PC-3 (cell line): ENCODE results near the gene RAB37. TPM values are rescaled to one million over a fixed set of nuclear protein-coding genes. Genes with fewer than 3 reads are reported as not detected.
A peak's percentile ranks its signal among the peaks of the same experiment; 100 is the strongest.

Experiments
- ATAC-seq: fragments of 200-7000 bp; cut with Tn5 transposase; 2 replicates; pipeline ENCODE4 v1.9.1; 2020; ENCODE audit warnings: mild to moderate bottlenecking, moderate library complexity
- BruUV-seq: library from RNA; stranded (reverse); fragments of 400-500 nt; replicated peaks from 2 replicates; lab custom pipeline; 2021; lab: Mats Ljungman, UMichigan
- CTCF ChIA-PET: fragments of 300-600 bp; sonication (Branson Sonifier 250); formaldehyde crosslinking; loops from one replicate; lab custom pipeline; 2022; ENCODE audit warnings: antibody characterized with exemption; lab: Charles Lee
- POLR2A ChIA-PET: fragments of 300-600 bp; sonication (Branson Sonifier 250); formaldehyde crosslinking; loops from one replicate; lab custom pipeline; 2022; ENCODE audit warnings: antibody characterized with exemption; ENCODE audit not compliant: unreplicated experiment; lab: Charles Lee
- DNase-seq: peaks from one replicate; pipeline ENCODE4 v3.0.0-alpha.2; 2015
- H2AFZ ChIP-seq: fragments of 300-600 bp; sonication (generic); 2 replicates; pipeline ENCODE4 v1.6.0; 2016; ENCODE audit warnings: antibody characterized with exemption, low read length
- H3F3A ChIP-seq: fragments of 300-600 bp; sonication (generic); one replicate; pipeline ENCODE4 v1.6.0; 2017; ENCODE audit warnings: antibody characterized with exemption, low read length, control low read depth, mild to moderate bottlenecking; ENCODE audit not compliant: unreplicated experiment
- H3K27ac ChIP-seq: fragments of 300-600 bp; sonication (generic); 2 replicates; pipeline ENCODE4 v1.5.1; 2016; ENCODE audit warnings: mild to moderate bottlenecking, low read length
- H3K27me3 ChIP-seq: fragments of 300-600 bp; sonication (generic); 2 replicates; pipeline ENCODE4 v1.6.1; 2016; ENCODE audit warnings: low read length, mixed read lengths
- H3K36me3 ChIP-seq: fragments of 300-600 bp; sonication (generic); 2 replicates; pipeline ENCODE4 v1.6.1; 2016; ENCODE audit warnings: low read depth, mixed run types, low read length, mixed read lengths
- H3K4me1 ChIP-seq: fragments of 300-600 bp; sonication (generic); 2 replicates; pipeline ENCODE4 v1.5.1; 2016; ENCODE audit warnings: low read length; ENCODE audit not compliant: insufficient read depth
- H3K4me2 ChIP-seq: fragments of 300-600 bp; sonication (generic); 2 replicates; pipeline ENCODE4 v1.6.0; 2016; ENCODE audit warnings: low read length
- H3K4me3 ChIP-seq: fragments of 300-600 bp; sonication (generic); 2 replicates; pipeline ENCODE4 v1.5.1; 2016; ENCODE audit warnings: mild to moderate bottlenecking, low read length, mixed read lengths
- H3K79me2 ChIP-seq: fragments of 300-600 bp; sonication (generic); 2 replicates; pipeline ENCODE4 v1.6.1; 2017; ENCODE audit warnings: low read length, mixed read lengths
- H3K9ac ChIP-seq: fragments of 300-600 bp; sonication (generic); 2 replicates; pipeline ENCODE4 v1.6.0; 2016; ENCODE audit warnings: mild to moderate bottlenecking, low read length
- H3K9me2 ChIP-seq: fragments of 300-600 bp; sonication (generic); replicated peaks from 2 replicates; pipeline ENCODE4 v1.6.1; 2016; ENCODE audit warnings: mixed run types, low read length, mixed read lengths
- H3K9me3 ChIP-seq: fragments of 300-600 bp; sonication (generic); 2 replicates; pipeline ENCODE4 v1.6.1; 2016; ENCODE audit warnings: low read length, mixed read lengths
- H4K20me1 ChIP-seq: fragments of 300-600 bp; sonication (generic); 2 replicates; pipeline ENCODE4 v1.6.1; 2016; ENCODE audit warnings: low read length, mixed read lengths
- CTCF ChIP-seq: fragments of 300-600 bp; sonication (generic); conservative IDR thresholded peaks from 2 replicates; pipeline ENCODE4 v1.5.1; 2017; ENCODE audit warnings: antibody characterized with exemption, low read depth, mild to moderate bottlenecking, low read length
- EZH2 ChIP-seq: fragments of 300-600 bp; sonication (generic); IDR thresholded peaks from one replicate; pipeline ENCODE4 v1.6.1; 2017; ENCODE audit warnings: antibody characterized with exemption, mild to moderate bottlenecking, low read length; ENCODE audit not compliant: unreplicated experiment
- EZH2phosphoT487 ChIP-seq: fragments of 300-600 bp; sonication (generic); IDR thresholded peaks from 2 replicates; pipeline ENCODE4 v1.6.1; 2018; ENCODE audit warnings: mild to moderate bottlenecking, antibody characterized with exemption, low read length, borderline replicate concordance
- intact Hi-C: fragments of 100-400 bp; cut with micrococcal nuclease; formaldehyde crosslinking; loops from 2 replicates; pipeline ENCODE4 v1.9.0; 2023
- total RNA-seq: library from RNA; depleted of rRNA; stranded (reverse); fragments of >200 nt; gene quantifications from 2 replicates; pipeline ENCODE4 v1.2.3, GENCODE V29; 2014

Gene RAB37
- total RNA-seq, 1 experiment from 2014 or later, result 0.66 TPM

DNA sequence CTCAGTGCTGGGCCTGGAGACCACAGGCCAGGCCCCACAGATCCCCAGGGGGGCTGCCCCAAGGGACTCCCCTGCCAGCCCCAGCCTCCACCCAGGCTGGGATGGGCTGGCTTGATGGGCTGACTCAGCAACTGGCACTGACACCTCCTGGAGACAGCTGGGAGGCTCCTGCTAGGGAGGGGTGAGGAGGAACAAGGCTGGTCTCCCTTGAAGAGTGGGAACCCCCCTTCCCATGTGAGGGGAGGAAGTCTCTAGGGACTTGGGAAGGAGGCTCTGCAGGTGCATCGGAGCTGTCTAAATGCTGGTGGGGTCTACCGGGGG, 21.8 kb downstream of the RAB37 start:
- CTCF ChIA-PET, result interaction anchor here (1.1 kb wide), 1 partner anchor 9 kb away, joined by 8 read pairs; no protein-coding TSS in a partner anchor
- H3K79me2 ChIP-seq, result peaks cover 29% of the 10 kb centered on the region
- H4K20me1 ChIP-seq, result 0 out of 2 replicates have a peak, but pooled peaks cover 4% of the 10 kb centered on the region
- TF ChIP-seq EZH2phosphoT487 (no peak), EZH2 (no peak)
- no peaks in the 10 kb centered on the region for H3F3A ChIP-seq
- H3K27me3 ChIP-seq, result no peaks in the 10 kb centered on the region
- H3K36me3 ChIP-seq, result no peaks in the 10 kb centered on the region
- H2AFZ ChIP-seq, result no peak overlapping the region
- BruUV-seq, result no TSS peak
- ATAC-seq, result peak; percentile 71
- H3K4me3 ChIP-seq, result no peak overlapping the region
- intact Hi-C loops, result no loop called here
- H3K4me2 ChIP-seq, result no peak overlapping the region
- peaks cover 21% of the 10 kb centered on the region for H3K4me1 ChIP-seq
- H3K9ac ChIP-seq, result no peak overlapping the region
- peak; percentile 29 for DNase-seq
- no peaks in the 10 kb centered on the region for H3K9me2 ChIP-seq
- POLR2A ChIA-PET, result no interaction called here
- no peak overlapping the region for H3K27ac ChIP-seq
- no peaks in the 10 kb centered on the region for H3K9me3 ChIP-seq

- DNase-seq, result no peak
- H3K27ac ChIP-seq, result no peak overlapping the region
Measured at GRCh38 chr17:74759243-74759801, 22.3 kb downstream of the RAB37 start.

GRCh38 chr17:74759941-74760340, 22.9 kb downstream of the RAB37 start:
- peak overlapping the region; percentile 23 for H3K27ac ChIP-seq
- no peaks in the 10 kb centered on the region for H3F3A ChIP-seq
- H3K9ac ChIP-seq, result no peak overlapping the region
- H3K4me1 ChIP-seq, result peaks cover 21% of the 10 kb centered on the region
- 0 out of 2 replicates have a peak, but pooled peaks cover 4% of the 10 kb centered on the region for H4K20me1 ChIP-seq
- CTCF ChIA-PET, result interaction anchor here (0.6 to 1.1 kb wide), 2 partner anchors 10 to 11 kb away, joined by 3 to 8 read pairs; no protein-coding TSS in a partner anchor
- H3K79me2 ChIP-seq, result peaks cover 26% of the 10 kb centered on the region
- no peaks in the 10 kb centered on the region for H3K36me3 ChIP-seq
- intact Hi-C loops, result no loop called here
- POLR2A ChIA-PET, result no interaction called here
- no peaks in the 10 kb centered on the region for H3K9me3 ChIP-seq
- no peaks in the 10 kb centered on the region for H3K27me3 ChIP-seq
- peak overlapping the region; percentile 20 for H3K4me2 ChIP-seq
- no peaks in the 10 kb centered on the region for H3K9me2 ChIP-seq
- no peak overlapping the region for H3K4me3 ChIP-seq
- ATAC-seq (no peak), DNase-seq (peak; percentile 52)
- TF ChIP-seq CTCF (no peak), EZH2 (no peak), EZH2phosphoT487 (no peak)
- H2AFZ ChIP-seq, result no peak overlapping the region
- no TSS peak for BruUV-seq

More at GRCh38 chr17:74759243-74759801, 22.3 kb downstream of the RAB37 start:
- H3K27me3 ChIP-seq, result no peaks in the 10 kb centered on the region
- no TSS peak for BruUV-seq
- H3K4me2 ChIP-seq, result peak overlapping the region; percentile 20
- H4K20me1 ChIP-seq, result 0 out of 2 replicates have a peak, but pooled peaks cover 4% of the 10 kb centered on the region
- H3K4me1 ChIP-seq, result peaks cover 21% of the 10 kb centered on the region
- H2AFZ ChIP-seq, result no peak overlapping the region
- H3K9me2 ChIP-seq, result no peaks in the 10 kb centered on the region
- H3K4me3 ChIP-seq, result no peak overlapping the region
- CTCF ChIA-PET, result interaction anchor here (1.1 kb wide), 1 partner anchor 9 kb away, joined by 8 read pairs; no protein-coding TSS in a partner anchor
- H3F3A ChIP-seq, result no peaks in the 10 kb centered on the region
- intact Hi-C loops, result no loop called here
- POLR2A ChIA-PET, result no interaction called here
- H3K9me3 ChIP-seq, result no peaks in the 10 kb centered on the region
- peak; percentile 39 for ATAC-seq
- H3K9ac ChIP-seq, result no peak overlapping the region
- H3K36me3 ChIP-seq, result no peaks in the 10 kb centered on the region
- TF ChIP-seq EZH2phosphoT487 (no peak), EZH2 (no peak), CTCF (no peak)
- peaks cover 29% of the 10 kb centered on the region for H3K79me2 ChIP-seq
